GM12891 (cell line): ENCODE measurements around the gene TREX2.

ENCODE experiments used
- DNase-seq: peaks from one replicate; pipeline ENCODE4 v3.0.0; 2011; ENCODE audit warnings: low spot score; ENCODE audit not compliant: insufficient read length
- FAIRE-seq: peaks from 2 replicates; lab custom pipeline; 2011; peaks lifted over from hg19 to GRCh38; lab: Jason Lieb, UNC
- PAX5 ChIP-seq: IDR thresholded peaks from 2 replicates; pipeline ENCODE4 v1.6.1; 2011; ENCODE audit warnings: low read length, moderate library complexity, mild to moderate bottlenecking; ENCODE audit not compliant: insufficient read depth, severe bottlenecking
- POLR2A ChIP-seq: IDR thresholded peaks from 2 replicates; pipeline ENCODE4 v1.6.1; 2011; ENCODE audit warnings: low read depth, low read length, control low read depth
- POLR2AphosphoS5 ChIP-seq: IDR thresholded peaks from 2 replicates; pipeline ENCODE4 v1.6.1; 2011; ENCODE audit warnings: low read depth, low read length, control low read depth
- POU2F2 ChIP-seq: IDR thresholded peaks from 2 replicates; pipeline ENCODE4 v1.6.1; 2011; ENCODE audit warnings: low read depth, mild to moderate bottlenecking, control low read depth, low read length, moderate library complexity
- SPI1 ChIP-seq: IDR thresholded peaks from 2 replicates; pipeline ENCODE4 v1.6.1; 2011; ENCODE audit warnings: low read depth, low read length, control low read depth
- TAF1 ChIP-seq: IDR thresholded peaks from 2 replicates; pipeline ENCODE4 v1.6.1; 2011; ENCODE audit warnings: low read depth, low read length, control low read depth

The TREX2 gene

GRCh38 chrX:153469811-153470410, 24.1 kb upstream of the TREX2 start:
- no peak for FAIRE-seq

GRCh38 chrX:153468008-153468580, 22.2 kb upstream of the TREX2 start:
- no peak for FAIRE-seq
- TF ChIP-seq TAF1, result no peak
- no peak for TF ChIP-seq POLR2A
- TF ChIP-seq SPI1, result no peak
- no peak for DNase-seq

More at GRCh38 chrX:153469811-153470410, 24.1 kb upstream of the TREX2 start:
- TF ChIP-seq TAF1, result no peak
- TF ChIP-seq PAX5, result no peak
- no peak for TF ChIP-seq POU2F2
- no peak for TF ChIP-seq SPI1
- no peak for TF ChIP-seq POLR2A
- TF ChIP-seq POLR2AphosphoS5, result no peak
- DNase-seq, result no peak

- DNase-seq (no peak), FAIRE-seq (no peak)
- TF ChIP-seq SPI1, result no peak
- no peak for TF ChIP-seq POU2F2
- TF ChIP-seq TAF1, result no peak
- no peak for TF ChIP-seq POLR2A
- TF ChIP-seq POLR2AphosphoS5, result no peak
- TF ChIP-seq PAX5, result no peak
These were observed 20.0 kb upstream of the TREX2 start for GRCh38 chrX:153465691-153466380.

- no peak for DNase-seq
- no peak for FAIRE-seq
- TF ChIP-seq PAX5 (no peak), POU2F2 (no peak)
These were observed 18.3 kb upstream of the TREX2 start for GRCh38 chrX:153464116-153464515.

- no peak for TF ChIP-seq TAF1
- TF ChIP-seq SPI1, result no peak
- no peak for TF ChIP-seq PAX5
- TF ChIP-seq POU2F2, result no peak
- no peak for TF ChIP-seq POLR2AphosphoS5
- no peak for TF ChIP-seq POLR2A
- no peak for FAIRE-seq
- DNase-seq, result no peak
These were observed 17.7 kb upstream of the TREX2 start for GRCh38 chrX:153463556-153463955.

GRCh38 chrX:153463031-153463430, 17.2 kb upstream of the TREX2 start:
- FAIRE-seq (no peak), DNase-seq (no peak)
- TF ChIP-seq POU2F2, result no peak

GRCh38 chrX:153462291-153462690, 16.4 kb upstream of the TREX2 start:
- TF ChIP-seq POU2F2 (no peak), POLR2A (no peak), SPI1 (no peak), POLR2AphosphoS5 (no peak)
- no peak for FAIRE-seq
- no peak for DNase-seq

GRCh38 chrX:153460826-153461225, 15.0 kb upstream of the TREX2 start:
- DNase-seq (peak; percentile 55), FAIRE-seq (peak; percentile 77)
- no peak for TF ChIP-seq POLR2AphosphoS5
- no peak for TF ChIP-seq POU2F2
- no peak for TF ChIP-seq SPI1
- TF ChIP-seq POLR2A, result no peak

- TF ChIP-seq SPI1 (no peak), PAX5 (no peak), POLR2A (no peak), TAF1 (no peak), POLR2AphosphoS5 (no peak), POU2F2 (no peak)
These were observed 14.1 kb upstream of the TREX2 start for GRCh38 chrX:153459986-153460385.

GRCh38 chrX:153458476-153458875, 12.6 kb upstream of the TREX2 start:
- DNase-seq (no peak), FAIRE-seq (no peak)
- TF ChIP-seq POLR2A (no peak), PAX5 (no peak), POLR2AphosphoS5 (no peak), TAF1 (no peak), POU2F2 (no peak), SPI1 (no peak)

More at GRCh38 chrX:153459986-153460385, 14.1 kb upstream of the TREX2 start:
- DNase-seq, result no peak
- FAIRE-seq, result no peak
